HCT116 (cell line): Measurements from ENCODE around the gene NOTO. TPM values are rescaled to one million over a fixed set of nuclear protein-coding genes. Genes with fewer than 3 reads are reported as not detected.
A peak's percentile ranks its signal among the peaks of the same experiment; 100 is the strongest.

ENCODE experiments used
- ATAC-seq: fragments of 200-7000 bp; cut with Tn5 transposase; 2 replicates; pipeline ENCODE4 v1.9.1; 2020; ENCODE audit warnings: mild to moderate bottlenecking, moderate library complexity
- BruUV-seq: library from RNA; stranded (reverse); fragments of 400-500 nt; replicated peaks from 2 replicates; lab custom pipeline; 2021; lab: Mats Ljungman, UMichigan
- CTCF ChIA-PET: fragments of 300-600 bp; sonication (Branson Sonifier 250); formaldehyde crosslinking; loops from one replicate; lab custom pipeline; 2021; ENCODE audit warnings: antibody characterized with exemption; lab: Charles Lee
- POLR2A ChIA-PET: fragments of 300-600, 350-600 bp; sonication (Branson Sonifier 250); formaldehyde crosslinking; loops from one replicate; lab custom pipeline; 2021; ENCODE audit warnings: antibody characterized with exemption; lab: Charles Lee
- RAD21 ChIA-PET, 2 experiments: fragments of 300-600 bp; sonication (Branson Sonifier 250); formaldehyde crosslinking; loops; one replicate each; lab custom pipeline; 2023; ENCODE audit warnings: low total read pairs in 2 of 2; ENCODE audit not compliant: uncharacterized antibody in 2 of 2, unreplicated experiment in 2 of 2, low non-redundant PET in 1 of 2; lab: Charles Lee
- DNase-seq: peaks from one replicate; pipeline ENCODE4 v3.0.0-alpha.2; 2010; ENCODE audit warnings: low read depth, low spot score
- H2AFZ ChIP-seq: fragments of 200-600 bp; shearing (Covaris generic), sonication (generic); 2 replicates; pipeline ENCODE4 v1.6.1; 2017; ENCODE audit warnings: low read depth, mixed run types, mixed read lengths, antibody characterized with exemption, low read length; ENCODE audit not compliant: poor library complexity, severe bottlenecking
- H3K27ac ChIP-seq: 2 replicates; pipeline ENCODE4 v1.5.1; 2012; ENCODE audit warnings: low read depth, low read length
- H3K27me3 ChIP-seq: fragments of 200-600 bp; sonication (generic); 2 replicates; pipeline ENCODE4 v1.6.1; 2016; ENCODE audit warnings: mixed run types, low read length, mixed read lengths; ENCODE audit not compliant: insufficient read depth
- H3K36me3 ChIP-seq, 2 experiments: fragments of 200-500 bp in 1 of 2; fragments of 200-600 bp in 1 of 2; sonication (Bioruptor generic) in 1 of 2; sonication (generic) in 1 of 2; 2 replicates each; pipeline versions ENCODE4 v1.5.1 to v1.6.1; 2014 to 2016; ENCODE audit warnings: low read length in 2 of 2, inconsistent platforms in 1 of 2, mixed read lengths in 1 of 2, mixed run types in 1 of 2; ENCODE audit not compliant: insufficient read depth in 2 of 2, control insufficient read depth in 1 of 2
- H3K4me1 ChIP-seq, 2 experiments: fragments of 200-600 bp in 1 of 2; sonication (generic) in 1 of 2; 2 replicates each; pipeline versions ENCODE4 v1.5.1 to v1.6.1; 2012 to 2017; ENCODE audit warnings: low read length in 2 of 2, inconsistent platforms in 1 of 2, mild to moderate bottlenecking in 1 of 2, mixed read lengths in 1 of 2, mixed run types in 1 of 2, moderate library complexity in 1 of 2; ENCODE audit not compliant: insufficient read depth in 2 of 2, control insufficient read depth in 1 of 2
- H3K4me2 ChIP-seq: fragments of 200-600 bp; sonication (generic); 2 replicates; pipeline ENCODE4 v1.6.1; 2017; ENCODE audit warnings: mixed run types, low read length, mixed read lengths
- H3K4me3 ChIP-seq, 2 experiments: fragments of 200-600 bp in 1 of 2; sonication (generic) in 1 of 2; replicated peaks in 1 of 2; 2 replicates each; pipeline ENCODE4 v1.5.1; 2011 to 2016; ENCODE audit warnings: low read length in 2 of 2, control low read depth in 1 of 2, low read depth in 1 of 2, mild to moderate bottlenecking in 1 of 2, mixed read lengths in 1 of 2, mixed run types in 1 of 2
- H3K79me2 ChIP-seq: fragments of 200-600 bp; sonication (generic); 2 replicates; pipeline ENCODE4 v1.6.1; 2017; ENCODE audit warnings: mild to moderate bottlenecking, mixed run types, low read length, moderate library complexity, mixed read lengths; ENCODE audit not compliant: insufficient read depth
- H3K9ac ChIP-seq: fragments of 200-600 bp; sonication (generic); 2 replicates; pipeline ENCODE4 v1.6.1; 2016; ENCODE audit warnings: low read length, mixed read lengths
- H3K9me2 ChIP-seq: fragments of 200-600 bp; sonication (generic), shearing (Covaris generic); 2 replicates; pipeline ENCODE4 v1.6.1; 2017; ENCODE audit warnings: mixed run types, mild to moderate bottlenecking, moderate library complexity; ENCODE audit not compliant: insufficient read depth
- H3K9me3 ChIP-seq, 2 experiments: fragments of 200-500 bp in 1 of 2; fragments of 200-600 bp in 1 of 2; sonication (Bioruptor generic) in 1 of 2; sonication (generic) in 1 of 2; 2 replicates each; pipeline ENCODE4 v1.6.1; 2014 to 2017; ENCODE audit warnings: low read length in 2 of 2, mixed read lengths in 2 of 2, inconsistent platforms in 1 of 2, low read depth in 1 of 2, mild to moderate bottlenecking in 1 of 2, mixed run types in 1 of 2, moderate library complexity in 1 of 2; ENCODE audit not compliant: control insufficient read depth in 1 of 2, insufficient read depth in 1 of 2
- H4K20me1 ChIP-seq: fragments of 200-600 bp; sonication (generic), shearing (Covaris generic); 2 replicates; pipeline ENCODE4 v1.6.1; 2017; ENCODE audit warnings: mixed run types, mild to moderate bottlenecking, moderate library complexity; ENCODE audit not compliant: insufficient read depth
- ATF3 ChIP-seq: IDR thresholded peaks from 2 replicates; pipeline ENCODE4 v1.6.1; 2012
- CTCF ChIP-seq, 3 experiments: fragments of 200-600 bp in 1 of 3; sonication (generic) in 1 of 3; IDR thresholded peaks in 2 of 3; conservative IDR thresholded peaks in 1 of 3; 2 replicates each; pipeline ENCODE4 v1.5.1; 2012 to 2017; ENCODE audit warnings: low read depth in 2 of 3, low read length in 2 of 3, antibody characterized with exemption in 1 of 3, borderline replicate concordance in 1 of 3, control low read depth in 1 of 3, mild to moderate bottlenecking in 1 of 3, mixed read lengths in 1 of 3, mixed run types in 1 of 3, moderate library complexity in 1 of 3; ENCODE audit not compliant: insufficient read depth in 1 of 3
- JUND ChIP-seq: IDR thresholded peaks from 2 replicates; pipeline ENCODE4 v1.6.1; 2012
- POLR2AphosphoS5 ChIP-seq: IDR thresholded peaks from 2 replicates; pipeline ENCODE4 v1.6.1; 2011; ENCODE audit warnings: mild to moderate bottlenecking, low read depth, low read length, moderate library complexity
- RAD21 ChIP-seq: IDR thresholded peaks from 2 replicates; pipeline ENCODE4 v1.6.1; 2012; ENCODE audit warnings: low read depth, mild to moderate bottlenecking
- SRF ChIP-seq: IDR thresholded peaks from 2 replicates; pipeline ENCODE4 v1.6.1; 2012; ENCODE audit warnings: low read depth
- TCF7L2 ChIP-seq: IDR thresholded peaks from 2 replicates; pipeline ENCODE4 v1.7.0; 2011; ENCODE audit warnings: borderline replicate concordance, inconsistent platforms; ENCODE audit not compliant: insufficient read depth, insufficient read length; ENCODE audit errors: extremely low read depth
- YY1 ChIP-seq: IDR thresholded peaks from 2 replicates; pipeline ENCODE4 v1.6.1; 2011; ENCODE audit warnings: low read length, low read depth, moderate library complexity, mild to moderate bottlenecking; ENCODE audit not compliant: insufficient replicate concordance; ENCODE audit errors: extremely low read depth
- ZNF274 ChIP-seq: fragments of 200-500 bp; sonication (Bioruptor generic); IDR thresholded peaks from 2 replicates; pipeline ENCODE4 v1.6.1; 2014; ENCODE audit warnings: mild to moderate bottlenecking, low read depth, low read length, inconsistent platforms
- intact Hi-C: fragments of 100-400 bp; cut with micrococcal nuclease; formaldehyde crosslinking; loops from 2 replicates; pipeline ENCODE4 v1.10.0; 2022
- total RNA-seq: library from RNA; stranded (reverse); gene quantifications from one replicate; pipeline ENCODE4 v1.2.1, GENCODE V29; 2021; ENCODE audit not compliant: unreplicated experiment

Gene NOTO
- total RNA-seq, 1 experiment from 2014 or later = not detected

- H3K9me3 ChIP-seq = no peaks in the 10 kb centered on the region
- TF ChIP-seq SRF = no peak
- TF ChIP-seq POLR2AphosphoS5 = peak; percentile 46
- no peak for TF ChIP-seq CTCF (IDR thresholded peaks at IDR 0.05 in 2 of 3, conservative IDR thresholded peaks at IDR 0.05 in 1 of 3; ENCODE audit: borderline replicate concordance in 1 of 3, insufficient read depth in 1 of 3, low read depth in 2 of 3, low read length in 2 of 3)
- TF ChIP-seq, all 23 proteins: peak for 1
- Histone ChIP-seq H2AFZ (no peak overlapping the region), H3K9me2 (no peaks in the 10 kb centered on the region), H3K4me2 (no peak overlapping the region), H3K36me3 (peaks cover 21 to 25% of the 10 kb centered on the region in 2 experiments; a peak in 3 of 4 replicates), H3K4me3 (no peak overlapping the region), H3K79me2 (peaks cover under 1% of the 10 kb centered on the region; the same call in 1 of the 2 replicates), H4K20me1 (no peaks in the 10 kb centered on the region; the same call in 1 of the 2 replicates), H3K27me3 (no peaks in the 10 kb centered on the region), H3K9ac (no peak overlapping the region), H3K4me1 (no peaks in the 10 kb centered on the region), H3K27ac (no peak overlapping the region)
- DNase-seq = no peak
- TSS peak; percentile 20 for BruUV-seq
- ChIA-PET CTCF (no interaction called here), RAD21 (no interaction called here), POLR2A (no interaction called here)
- ATAC-seq = 0 out of 2 replicates have a peak, but pooled peaks have one; percentile 0
- intact Hi-C loops = no loop called here
Observed at GRCh38 chr2:73255907-73256617, 53.7 kb downstream of the NOTO start.

GRCh38 chr2:73256618-73256922, 54.2 kb downstream of the NOTO start:
- RAD21 ChIA-PET = no interaction called here

More at GRCh38 chr2:73256618-73256922, 54.2 kb downstream of the NOTO start:
- Histone ChIP-seq H3K9ac (no peak overlapping the region), H3K36me3 (peaks cover 21 to 24% of the 10 kb centered on the region in 2 experiments; a peak in 3 of 4 replicates), H3K27me3 (no peaks in the 10 kb centered on the region), H3K9me3 (no peaks in the 10 kb centered on the region), H4K20me1 (no peaks in the 10 kb centered on the region; the same call in 1 of the 2 replicates), H3K9me2 (no peaks in the 10 kb centered on the region), H3K4me2 (no peak overlapping the region), H3K4me3 (no peak overlapping the region), H2AFZ (no peak overlapping the region), H3K4me1 (no peaks in the 10 kb centered on the region), H3K27ac (no peak overlapping the region), H3K79me2 (no peaks in the 10 kb centered on the region)
- DNase-seq (no peak), ATAC-seq (0 out of 2 replicates have a peak, but pooled peaks have one; percentile 3)
- no TSS peak for BruUV-seq
- intact Hi-C loops = no loop called here
- CTCF ChIA-PET = no interaction called here
- no peak for TF ChIP-seq YY1
- TF ChIP-seq CTCF (IDR thresholded peaks at IDR 0.05 in 2 of 3, conservative IDR thresholded peaks at IDR 0.05 in 1 of 3; ENCODE audit: borderline replicate concordance in 1 of 3, insufficient read depth in 1 of 3, low read depth in 2 of 3, low read length in 2 of 3) = no peak
- peak; percentile 14; the same call in 1 of the 2 replicates for TF ChIP-seq JUND
- no peak for TF ChIP-seq RAD21
- TF ChIP-seq ZNF274 = no peak
- TF ChIP-seq ATF3 = no peak
- TF ChIP-seq TCF7L2 = no peak
- POLR2A ChIA-PET = interaction anchor here (1.8 kb wide), 1 partner anchor 23 kb away, joined by 5 read pairs; the partner anchor contains the start of gene PRADC1
